Activated CD4-positive, alpha-beta T cell treated with anti-CD3 and anti-CD28 coated beads, Interleukin-2, amount 50 U/mL, for 24 hours (primary cell): ENCODE measurements around the gene RAD51C.
"Not testable (repeated sequence)": the region's sequence is repeated elsewhere in the genome, so short reads cannot be mapped to it uniquely, and the experiment has no call there.

Experiments used
- DNase-seq, 2 donors: peaks; one replicate each; pipeline ENCODE4 v3.0.0-alpha.2; 2020; ENCODE audit warnings: low read depth in 1 of 2, low spot score in 1 of 2

The RAD51C gene

DNA sequence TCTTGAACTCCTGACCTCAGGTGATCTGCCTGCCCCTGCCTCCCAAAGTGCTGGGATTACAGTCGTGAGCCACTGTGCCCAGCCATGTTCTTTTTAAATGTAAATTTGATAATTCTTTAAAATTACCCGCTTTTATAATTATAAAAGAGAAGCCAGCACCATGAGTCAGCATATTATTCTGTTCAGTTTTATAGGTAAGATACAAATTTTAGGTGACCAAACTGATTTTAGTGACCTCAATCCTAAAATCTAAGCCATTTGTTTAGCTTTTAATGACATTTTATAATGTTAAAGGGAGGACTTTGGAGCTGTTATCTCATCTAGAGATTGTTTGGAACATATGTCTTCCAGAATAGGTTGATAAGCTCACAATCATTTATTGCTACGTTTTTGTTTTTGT, 42.4 kb downstream of the RAD51C start:
- no peak for DNase-seq

DNA sequence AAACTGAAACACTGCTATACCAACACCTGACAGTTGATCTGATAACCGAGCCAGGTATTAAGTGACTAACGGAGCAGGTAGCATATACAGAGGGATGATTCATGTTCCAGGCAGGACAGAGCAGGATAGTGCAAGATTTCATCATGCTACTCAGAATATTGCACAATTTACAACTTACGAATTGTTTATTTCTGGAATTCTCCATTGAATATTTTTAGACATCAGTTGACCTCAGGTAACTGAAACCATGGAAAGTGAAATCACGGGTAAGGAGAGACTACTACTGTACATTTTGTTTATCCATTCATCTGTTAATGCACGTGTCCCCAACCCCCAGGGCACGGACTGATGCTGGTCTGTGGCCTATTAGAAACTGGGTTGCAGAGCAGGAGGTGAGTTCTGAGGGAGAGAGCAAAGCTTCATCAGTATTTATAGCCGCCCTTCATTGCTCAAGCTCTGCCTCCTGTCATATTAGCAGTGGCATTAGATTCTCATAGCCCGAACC, 48.8 kb downstream of the RAD51C start:
- no peak for DNase-seq

DNA sequence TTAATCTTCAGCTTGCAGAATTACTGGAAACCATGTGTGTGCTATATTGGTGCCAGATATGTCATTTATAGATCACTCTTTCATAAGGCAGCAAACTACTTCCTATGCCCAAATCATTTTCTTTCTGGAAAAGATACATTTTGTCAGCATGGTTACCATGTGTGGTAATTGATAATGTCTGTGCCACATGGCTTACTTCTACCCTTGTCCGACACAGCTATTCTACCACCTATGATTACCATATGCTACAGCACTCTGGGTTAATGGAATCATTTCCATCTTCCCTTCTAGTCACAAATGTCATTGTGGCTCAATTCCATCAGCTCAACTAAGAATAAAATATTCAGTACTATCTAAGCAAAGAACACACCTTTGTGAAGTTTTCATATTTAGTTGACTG, 55.3 kb downstream of the RAD51C start:
- DNase-seq = no peak

DNA sequence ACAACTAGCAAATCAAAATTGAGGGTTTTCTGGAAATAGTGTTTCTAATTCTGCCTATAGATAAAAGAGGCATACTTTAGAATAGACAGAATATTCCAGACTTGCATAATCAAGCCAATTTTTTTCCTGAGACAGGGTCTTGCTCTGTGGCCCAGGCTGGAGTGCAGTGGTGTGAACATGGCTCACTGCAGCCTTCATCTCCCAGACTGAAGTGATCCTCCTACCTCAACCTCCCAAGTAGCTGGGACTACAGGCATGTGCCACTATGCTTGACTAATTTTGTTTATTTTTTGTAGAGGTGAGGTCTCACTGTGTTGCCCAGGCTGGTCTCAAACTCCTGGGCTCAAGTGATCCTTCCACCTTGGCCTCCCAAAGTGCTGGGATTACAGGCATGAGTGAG, 57.2 kb downstream of the RAD51C start:
- DNase-seq = not testable (repeated sequence)

DNA sequence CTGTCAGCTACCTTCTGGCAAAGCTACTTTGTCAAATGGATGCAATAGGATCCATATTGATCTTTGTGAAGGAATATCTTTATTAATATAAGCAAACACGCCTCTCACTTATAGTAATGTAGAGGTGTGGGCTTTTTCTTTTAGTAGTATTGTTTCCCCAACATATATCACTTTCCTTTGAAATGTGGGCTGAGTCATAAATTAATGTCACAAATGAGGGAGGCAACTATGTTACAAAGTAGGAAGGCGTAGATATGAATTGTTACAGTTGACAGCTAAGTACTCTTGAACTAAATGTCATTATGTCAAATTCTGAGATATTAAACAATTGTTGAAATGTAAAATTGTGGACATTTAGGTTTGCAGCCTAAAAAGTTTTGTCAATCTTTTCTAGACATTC, 60.6 kb downstream of the RAD51C start:
- no peak for DNase-seq

DNA sequence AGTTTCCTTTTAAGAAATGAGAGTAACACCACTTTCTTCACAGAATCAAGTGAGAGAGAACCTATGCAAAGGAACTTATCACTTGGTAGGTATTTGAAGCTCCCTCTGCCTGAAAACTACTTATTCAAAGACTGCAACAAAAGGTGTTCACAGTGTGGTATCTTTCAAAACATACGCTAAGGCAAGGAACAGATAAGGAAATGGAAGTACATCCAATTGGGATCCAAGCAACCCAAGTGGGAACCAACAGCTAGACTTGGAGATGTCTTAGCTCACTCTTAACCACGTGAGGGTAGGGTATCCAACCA, 62.8 kb downstream of the RAD51C start:
- no peak for DNase-seq

DNA sequence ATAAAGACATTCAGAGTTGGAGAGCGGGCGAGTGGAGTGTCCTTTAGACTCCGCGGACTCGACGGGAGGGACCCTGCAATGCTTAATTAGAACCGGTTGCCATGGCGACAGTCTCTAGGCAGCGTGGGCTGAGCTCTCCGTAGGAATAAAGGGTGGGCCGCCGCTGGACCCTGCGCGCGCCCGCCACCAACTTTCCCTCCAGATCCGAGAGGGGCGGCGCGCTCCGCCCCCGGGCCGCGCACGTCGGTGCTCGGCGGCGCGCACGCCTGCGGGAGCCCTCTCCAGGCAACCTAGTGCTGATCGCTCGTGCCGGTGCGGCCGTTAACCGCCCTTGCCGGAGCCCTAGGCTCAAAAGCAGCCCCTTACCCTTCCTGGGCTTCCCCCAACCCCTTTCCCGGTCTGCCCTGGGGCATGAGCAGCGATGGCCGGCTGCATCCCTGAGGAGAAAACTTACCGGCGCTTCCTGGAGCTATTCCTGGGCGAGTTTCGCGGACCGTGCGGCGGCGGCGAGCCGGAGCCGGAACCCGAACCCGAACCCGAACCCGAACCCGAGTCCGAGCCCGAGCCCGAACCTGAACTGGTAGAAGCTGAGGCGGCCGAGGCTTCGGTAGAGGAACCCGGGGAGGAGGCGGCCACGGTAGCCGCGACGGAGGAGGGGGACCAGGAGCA, 63.3 kb downstream of the RAD51C start, which contains the start of gene PPM1E:
PPM1E (plus strand) TSS at position 278 of the 669 bp plus-strand sequence.
- peak; percentile 7 to 14 for DNase-seq

DNA sequence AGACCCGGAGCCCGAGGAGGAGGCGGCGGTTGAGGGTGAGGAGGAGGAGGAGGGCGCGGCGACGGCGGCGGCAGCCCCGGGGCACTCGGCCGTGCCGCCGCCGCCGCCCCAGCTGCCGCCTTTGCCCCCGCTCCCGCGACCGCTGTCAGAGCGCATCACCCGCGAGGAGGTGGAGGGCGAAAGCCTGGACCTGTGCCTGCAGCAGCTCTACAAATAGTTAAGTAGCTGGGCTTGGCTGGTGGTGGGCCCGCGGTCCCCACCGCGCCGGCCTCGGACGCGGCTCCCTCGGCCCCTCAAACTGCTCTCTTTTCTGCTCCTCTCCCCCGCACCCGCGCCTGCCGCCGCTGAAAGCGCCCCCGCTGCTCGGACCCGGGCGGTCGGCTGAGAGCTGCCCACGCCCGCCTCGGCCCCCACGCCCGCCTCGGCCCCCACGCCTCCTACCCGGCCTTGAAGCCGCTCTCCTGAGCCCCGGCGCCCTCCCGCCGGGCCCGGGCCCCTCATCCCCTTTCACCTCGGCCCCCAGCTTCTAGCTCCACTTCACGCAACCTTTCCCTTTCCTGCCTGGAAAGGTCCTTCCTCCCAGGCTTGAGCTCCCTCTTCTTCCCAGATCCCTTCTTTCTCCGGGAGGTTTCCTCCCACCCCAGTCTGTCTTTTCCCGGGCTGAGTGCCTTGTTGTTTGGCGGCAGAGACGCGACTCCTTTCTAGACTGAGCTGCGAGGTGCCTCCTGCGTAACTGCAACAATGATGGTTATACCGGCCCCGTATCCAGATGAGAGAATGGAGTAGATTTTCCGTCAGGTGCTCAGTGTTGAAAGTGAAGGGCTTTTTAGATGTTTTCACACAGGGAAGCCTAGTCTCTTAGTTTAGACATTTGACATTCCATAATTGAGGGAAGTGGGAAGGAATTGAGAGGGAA, 64.1 kb downstream of the RAD51C start:
- DNase-seq = no peak

DNA sequence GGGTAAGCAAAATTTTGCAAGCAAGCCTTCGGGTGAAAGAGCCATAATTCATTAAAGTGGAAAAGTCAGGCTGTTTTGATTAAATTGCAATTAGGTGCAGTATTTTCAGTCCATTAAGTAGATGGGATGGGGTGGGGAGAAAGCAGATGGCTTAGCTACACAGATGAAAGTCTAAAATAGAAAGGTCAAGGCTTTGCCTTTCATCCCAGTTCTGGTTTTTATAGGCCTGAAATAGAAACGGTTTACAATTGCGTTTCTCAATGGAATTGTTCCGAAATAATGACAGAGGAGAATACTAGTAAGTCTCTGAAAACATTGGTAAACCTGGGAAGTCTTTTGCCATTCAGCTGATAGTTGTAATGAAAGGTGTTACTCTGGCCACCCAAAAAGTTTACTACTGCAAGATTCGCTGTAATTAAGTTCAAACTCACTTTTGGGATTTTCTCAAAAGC, 64.8 kb downstream of the RAD51C start:
- DNase-seq = no peak

DNA sequence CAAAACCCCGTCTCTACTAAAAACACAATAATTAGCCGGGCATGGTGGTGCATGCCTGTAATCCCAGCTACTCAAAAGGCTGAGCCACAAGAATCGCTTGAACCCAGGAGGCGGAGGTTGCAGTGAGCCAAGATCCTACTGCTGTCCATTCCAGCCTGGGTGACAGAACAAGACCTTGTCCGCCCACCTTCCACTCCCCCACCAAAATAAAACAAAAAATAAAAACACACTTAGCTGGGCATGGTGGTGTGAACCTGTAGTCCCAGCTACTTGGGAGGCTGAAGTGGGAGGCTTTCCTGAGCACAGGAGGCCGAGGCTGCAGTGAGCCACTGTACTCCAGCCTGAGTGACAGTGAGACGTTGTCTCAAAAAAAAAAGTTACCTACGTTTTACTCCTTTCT, 66.5 kb downstream of the RAD51C start:
- DNase-seq = no peak

DNA sequence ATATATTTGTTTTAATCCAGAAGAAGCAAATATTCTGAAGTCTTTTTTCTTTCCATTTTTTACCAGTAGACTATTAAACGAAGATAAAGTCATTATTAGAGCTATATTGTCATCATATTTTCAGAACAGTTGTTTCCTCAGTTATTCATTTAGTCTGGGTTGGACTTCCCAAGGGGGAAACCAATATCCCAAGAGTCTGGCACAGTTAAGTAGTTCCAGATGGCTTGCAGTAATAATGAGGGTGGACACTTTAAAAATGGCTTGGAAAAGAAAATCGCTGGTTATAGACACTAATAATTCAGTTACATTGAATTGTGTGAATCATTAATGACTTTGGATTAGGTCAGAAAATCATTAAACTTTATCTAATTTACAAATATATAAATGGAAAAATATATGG, 67.1 kb downstream of the RAD51C start:
- DNase-seq = no peak

DNA sequence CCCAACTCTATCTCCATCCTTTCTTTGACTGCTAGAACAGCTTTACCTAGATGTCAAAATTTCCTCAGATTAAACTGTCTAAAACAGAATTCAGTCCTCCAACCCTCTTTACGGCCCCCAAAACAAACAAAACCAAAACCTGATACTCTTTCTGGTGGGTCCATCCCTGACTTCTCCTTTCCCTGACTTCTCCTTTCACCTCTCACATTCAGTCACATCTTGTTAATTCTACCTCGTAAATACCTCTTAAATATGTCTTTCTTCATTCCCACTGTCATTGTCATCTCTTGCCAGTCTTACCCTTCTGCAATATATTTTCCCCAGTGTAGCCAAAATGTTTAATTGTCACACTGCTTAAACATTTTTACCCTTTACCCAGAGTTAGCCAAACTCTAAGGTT, 67.8 kb downstream of the RAD51C start:
- DNase-seq = no peak

DNA sequence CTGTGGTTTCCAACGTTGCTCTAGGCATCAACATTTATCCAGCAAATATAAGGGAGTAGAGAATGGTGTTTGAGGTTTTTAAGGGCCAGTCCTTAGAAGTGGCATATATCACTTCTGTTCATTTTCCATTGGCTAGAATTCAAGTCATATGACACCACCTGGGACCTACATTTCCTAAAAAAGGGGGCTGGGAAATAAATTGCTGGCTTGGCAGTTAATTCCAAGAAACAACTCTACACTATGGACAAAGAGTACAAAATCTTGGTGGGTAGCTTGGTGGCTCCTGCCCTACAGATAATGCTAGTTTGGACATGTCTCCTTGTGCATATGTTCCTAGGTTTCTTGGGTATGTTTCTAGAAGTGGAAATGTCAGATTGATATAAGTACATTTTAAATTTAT, 70.9 kb downstream of the RAD51C start:
- no peak for DNase-seq

DNA sequence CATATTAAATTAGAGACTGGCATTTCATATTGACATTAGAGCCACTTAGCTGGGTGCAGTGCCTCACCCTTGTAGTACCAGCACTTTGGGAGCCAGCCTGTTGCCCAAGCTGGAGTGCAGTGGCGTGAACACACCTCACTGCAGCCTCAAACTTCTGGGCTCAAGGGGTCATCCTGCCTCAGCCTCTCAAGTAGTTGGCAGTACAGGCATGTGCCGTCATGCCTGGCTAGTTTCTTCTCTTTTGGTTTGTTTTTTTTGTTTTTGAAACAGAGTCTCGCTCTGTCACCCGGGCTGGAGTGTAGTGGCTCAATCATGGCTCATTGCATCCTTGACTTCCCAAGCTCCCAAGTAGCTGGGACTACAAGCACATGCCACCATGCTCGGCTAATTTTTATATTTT, 72.0 kb downstream of the RAD51C start:
- no peak for DNase-seq

DNA sequence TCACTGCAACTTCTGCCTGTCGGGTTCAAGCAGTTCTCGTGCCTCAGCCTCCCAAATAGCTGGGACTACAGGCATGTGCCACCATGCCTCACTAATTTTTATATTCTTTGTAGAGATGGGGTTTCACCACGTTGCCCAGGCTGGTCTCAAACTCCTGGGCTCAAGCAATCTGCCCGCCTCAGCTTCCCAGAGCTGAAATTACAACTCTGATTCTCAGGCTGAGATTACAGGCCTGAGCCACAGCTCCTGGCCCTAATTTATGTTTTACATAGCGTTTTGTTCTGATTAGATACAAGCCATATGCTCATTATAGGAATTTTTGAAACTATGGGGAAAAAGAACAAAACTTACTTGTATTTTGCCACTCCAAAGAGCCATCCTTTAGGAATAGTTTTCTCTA, 86.1 kb downstream of the RAD51C start:
- DNase-seq = not testable (repeated sequence)

DNA sequence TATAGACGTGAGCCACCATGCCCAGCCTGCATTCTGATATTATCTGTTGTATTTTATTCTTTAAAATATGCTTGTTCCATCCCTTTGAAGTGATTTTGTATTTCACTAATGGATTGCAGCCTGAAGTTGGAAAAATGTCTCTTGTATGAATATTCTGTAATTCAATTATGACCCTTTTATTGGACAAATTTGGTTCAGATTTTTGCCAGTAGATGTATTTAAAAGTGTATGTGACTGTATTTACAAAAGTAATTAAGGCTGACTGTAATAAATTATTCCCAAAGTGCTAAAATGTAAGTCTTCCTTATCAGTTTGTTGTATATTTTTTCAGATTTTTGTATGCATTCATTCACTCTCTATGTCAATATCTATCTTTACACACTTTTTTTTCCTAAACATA, 87.0 kb downstream of the RAD51C start:
- DNase-seq = no peak

DNA sequence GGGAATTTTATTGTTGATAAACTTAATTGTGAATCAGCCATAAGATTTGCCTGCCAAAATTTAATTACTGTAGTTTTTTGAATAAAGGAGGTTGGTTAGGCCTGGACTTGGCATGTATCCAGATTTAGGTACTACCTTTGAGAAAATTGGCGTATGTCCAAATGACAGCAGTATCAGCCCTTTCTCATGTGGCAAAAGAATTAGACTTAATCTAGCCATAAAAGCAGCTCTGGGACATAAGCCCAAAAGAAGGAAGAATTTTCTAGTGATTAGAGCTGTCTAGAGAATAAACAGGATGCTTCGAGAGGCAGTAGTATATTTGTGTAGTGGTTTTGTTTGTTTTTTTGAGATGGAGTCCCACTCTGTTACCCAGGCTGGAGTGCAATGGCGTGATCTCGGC, 91.0 kb downstream of the RAD51C start:
- DNase-seq = no peak

DNA sequence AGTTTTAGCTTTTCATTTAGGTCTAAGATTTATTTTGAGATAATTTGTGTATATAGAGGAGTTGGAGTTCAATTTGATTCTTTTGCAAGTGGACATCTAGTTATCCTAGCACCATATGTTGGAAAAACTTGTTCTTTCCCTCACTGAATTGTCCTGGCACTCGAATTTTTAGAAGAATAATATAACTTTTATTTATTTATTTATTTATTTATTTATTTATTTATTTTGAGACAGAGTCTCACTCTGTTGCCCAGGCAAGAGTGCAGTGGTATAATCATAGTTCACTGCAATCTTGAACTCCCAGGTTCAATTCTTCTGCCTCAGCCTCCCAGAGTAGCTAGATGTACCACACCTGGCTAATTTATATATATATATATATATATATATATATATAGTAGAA, 92.7 kb downstream of the RAD51C start:
- DNase-seq = no peak
